GM20000 (cell line): Measurements from ENCODE around the gene RND1.
"Not testable (repeated sequence)": the region's sequence is repeated elsewhere in the genome, so short reads cannot be mapped to it uniquely, and the experiment has no call there.

Experiments used
- DNase-seq: peaks from one replicate; pipeline ENCODE4 v3.0.0; 2012; ENCODE audit warnings: low spot score
- TF ChIP-seq, protein P1 (sequence below): IDR thresholded peaks from 2 replicates; pipeline ENCODE4 v1.5.1; 2012; ENCODE audit warnings: mild to moderate bottlenecking, control low read depth; ENCODE audit errors: extremely low read depth, missing control alignments

Gene RND1

GRCh38 chr12:48865281-48866051 is at the start of gene RND1:
Gene RND1 (minus strand): TSS chr12:48865870. CDS start chr12:48865767, 103 bp downstream.
- TF ChIP-seq, protein P1, sequence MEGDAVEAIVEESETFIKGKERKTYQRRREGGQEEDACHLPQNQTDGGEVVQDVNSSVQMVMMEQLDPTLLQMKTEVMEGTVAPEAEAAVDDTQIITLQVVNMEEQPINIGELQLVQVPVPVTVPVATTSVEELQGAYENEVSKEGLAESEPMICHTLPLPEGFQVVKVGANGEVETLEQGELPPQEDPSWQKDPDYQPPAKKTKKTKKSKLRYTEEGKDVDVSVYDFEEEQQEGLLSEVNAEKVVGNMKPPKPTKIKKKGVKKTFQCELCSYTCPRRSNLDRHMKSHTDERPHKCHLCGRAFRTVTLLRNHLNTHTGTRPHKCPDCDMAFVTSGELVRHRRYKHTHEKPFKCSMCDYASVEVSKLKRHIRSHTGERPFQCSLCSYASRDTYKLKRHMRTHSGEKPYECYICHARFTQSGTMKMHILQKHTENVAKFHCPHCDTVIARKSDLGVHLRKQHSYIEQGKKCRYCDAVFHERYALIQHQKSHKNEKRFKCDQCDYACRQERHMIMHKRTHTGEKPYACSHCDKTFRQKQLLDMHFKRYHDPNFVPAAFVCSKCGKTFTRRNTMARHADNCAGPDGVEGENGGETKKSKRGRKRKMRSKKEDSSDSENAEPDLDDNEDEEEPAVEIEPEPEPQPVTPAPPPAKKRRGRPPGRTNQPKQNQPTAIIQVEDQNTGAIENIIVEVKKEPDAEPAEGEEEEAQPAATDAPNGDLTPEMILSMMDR, result no peak

GRCh38 chr12:48910196-48910595 is 44.5 kb upstream of the RND1 start:
- TF ChIP-seq, protein P1, result no peak
- DNase-seq, result no peak

More at GRCh38 chr12:48865281-48866051, at the start of gene RND1:
- DNase-seq, result peak; percentile 88

- not testable (repeated sequence) for DNase-seq
These were observed 44.0 kb upstream of the RND1 start for GRCh38 chr12:48909698-48910097.

DNA sequence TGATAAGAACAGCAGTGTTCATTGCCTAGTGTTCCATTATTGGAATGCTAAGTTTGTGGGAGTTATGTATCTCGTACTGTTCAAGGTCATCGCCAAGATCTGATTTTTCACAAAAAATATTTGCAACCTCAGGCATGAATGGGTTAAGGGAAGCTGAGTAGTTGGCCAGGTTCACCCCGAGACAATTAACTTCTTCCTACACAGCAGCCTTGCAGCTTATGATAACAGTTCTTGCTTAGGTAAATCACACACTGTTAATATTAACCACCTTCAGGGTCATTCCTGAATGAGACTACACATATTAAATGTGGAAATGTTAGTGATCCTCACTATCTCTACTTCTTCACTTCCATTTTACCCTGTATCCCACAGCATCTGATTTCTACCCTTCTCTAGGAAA is 41.6 kb upstream of the RND1 start:
- DNase-seq, result no peak
- TF ChIP-seq, protein P1, result no peak

- DNase-seq, result peak; percentile 85
- TF ChIP-seq, protein P1, result peak; percentile 70
These were observed 38.3 kb upstream of the RND1 start for GRCh38 chr12:48903982-48904411.

DNA sequence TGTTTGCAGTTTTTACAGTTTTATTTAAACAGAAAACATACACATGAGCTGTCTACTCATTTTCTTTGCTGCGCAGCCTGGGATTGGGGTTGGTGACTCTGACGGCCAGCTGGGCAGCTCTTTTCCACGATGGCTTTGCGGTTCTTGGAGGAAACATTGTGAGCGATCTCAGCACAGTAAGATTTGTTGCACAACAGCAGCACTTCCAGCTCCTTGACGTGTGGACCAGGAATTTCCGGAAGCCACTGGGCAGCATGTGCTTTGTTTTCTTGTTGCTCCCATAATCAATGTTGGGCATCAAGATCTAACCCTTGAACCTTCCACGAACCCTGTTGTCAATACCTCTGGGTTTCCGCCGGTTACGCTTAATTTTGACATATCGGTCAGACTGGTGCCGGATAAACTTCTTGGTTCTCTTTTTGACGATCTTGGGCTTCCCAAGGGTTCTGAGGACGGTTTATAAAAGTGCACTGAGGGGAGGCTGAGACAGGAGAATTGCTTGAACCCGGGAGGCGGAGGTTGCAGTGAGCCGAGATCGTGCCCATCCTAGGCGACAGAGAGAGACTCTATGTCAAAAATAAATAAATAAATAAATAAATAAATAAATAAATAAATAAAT is 37.8 kb upstream of the RND1 start:
- no peak for DNase-seq
- TF ChIP-seq, protein P1, result no peak

DNA sequence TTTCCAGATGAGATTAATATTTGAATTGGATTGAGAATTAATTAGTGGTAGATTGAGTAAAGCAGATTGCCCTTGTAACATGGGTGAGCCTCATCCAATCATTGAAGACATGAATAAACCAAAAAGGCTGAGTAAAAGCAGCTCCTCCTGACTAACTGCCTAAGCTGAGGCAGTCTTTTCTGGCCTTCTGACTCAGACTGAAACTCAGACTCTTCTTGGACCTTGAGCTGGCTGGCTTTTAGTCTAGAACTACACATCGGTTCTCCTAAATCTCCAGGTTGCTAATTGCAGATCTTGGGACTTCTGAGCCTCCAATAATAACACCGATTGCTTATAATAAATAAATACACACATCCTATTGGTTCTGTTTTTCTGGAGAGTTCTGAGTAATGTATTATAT is 35.6 kb upstream of the RND1 start:
- TF ChIP-seq, protein P1, result no peak
- DNase-seq, result peak; percentile 70

DNA sequence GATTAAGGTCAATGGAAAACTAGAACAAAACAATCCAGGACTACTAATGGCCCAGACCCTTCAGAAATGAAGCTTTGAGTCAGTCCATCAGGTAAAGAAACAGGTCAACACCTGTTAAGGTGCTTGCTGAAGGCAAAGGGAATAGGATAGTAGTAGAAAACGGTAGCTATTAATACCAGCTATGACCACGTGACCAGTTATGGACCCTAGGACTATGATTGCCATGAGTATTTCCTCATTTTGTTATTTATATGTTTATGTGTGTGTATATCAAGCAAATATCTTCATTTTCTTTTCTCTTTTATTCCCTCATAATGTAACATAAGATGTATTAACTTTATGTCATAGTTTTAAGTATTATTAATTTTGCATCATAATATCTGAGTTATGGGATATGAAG is 34.0 kb upstream of the RND1 start:
- TF ChIP-seq, protein P1, result no peak
- DNase-seq, result no peak
